Mesodermal cell (in vitro differentiated cells): ENCODE results near the gene ANKRD2.
A peak's percentile ranks its signal among the peaks of the same experiment; 100 is the strongest.

ENCODE experiments used
- H3K27ac ChIP-seq: 2 replicates; pipeline ENCODE4 v1.7.0; 2013; ENCODE audit warnings: mild to moderate bottlenecking, low read depth, low read length, moderate library complexity; ENCODE audit not compliant: severe bottlenecking
- H3K36me3 ChIP-seq: 2 replicates; pipeline ENCODE4 v1.7.1; 2013; ENCODE audit warnings: mild to moderate bottlenecking, low read length, moderate library complexity; ENCODE audit not compliant: control insufficient read depth, insufficient read depth
- H3K4me1 ChIP-seq: one replicate; pipeline ENCODE4 v1.7.1; 2013; ENCODE audit warnings: mild to moderate bottlenecking, low read length; ENCODE audit not compliant: insufficient read depth, control insufficient read depth, poor library complexity, severe bottlenecking
- H3K4me3 ChIP-seq: 2 replicates; pipeline ENCODE4 v1.7.0; 2013; ENCODE audit warnings: low read length, control low read depth, mild to moderate bottlenecking; ENCODE audit not compliant: insufficient read depth, poor library complexity, severe bottlenecking; ENCODE audit errors: extremely low read depth
- H3K9me3 ChIP-seq: 2 replicates; pipeline ENCODE4 v1.7.1; 2013; ENCODE audit warnings: mild to moderate bottlenecking, low read length, moderate library complexity; ENCODE audit not compliant: control insufficient read depth
- WGBS, 2 experiments: methylation state at CpG; one replicate each; pipeline ENCODE4 v1.1.5; 2013; ENCODE audit warnings: missing lambda C conversion rate in 2 of 2; ENCODE audit not compliant: insufficient coverage in 2 of 2; 5-methylcytosine and 5-hydroxymethylcytosine counted together

ANKRD2 gene

DNA sequence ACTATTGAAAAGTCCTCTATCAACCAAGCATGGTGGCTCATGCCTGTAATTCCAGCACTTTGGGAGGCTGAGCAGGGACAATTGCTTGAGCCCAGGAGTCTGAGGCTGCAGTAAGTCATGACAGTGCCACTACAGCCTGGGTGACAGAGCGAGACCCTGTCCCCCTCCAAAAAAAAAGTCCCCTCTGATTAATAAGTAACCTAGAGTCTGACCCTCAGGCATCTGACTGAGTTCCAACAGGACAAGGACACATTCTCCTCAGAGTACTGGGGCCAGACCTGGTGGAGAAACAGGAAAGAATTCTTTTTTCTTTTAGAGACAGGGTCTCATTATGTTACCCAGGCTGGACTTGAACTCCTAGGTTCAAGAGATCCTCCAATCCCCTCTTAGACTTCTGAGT is 50.7 kb downstream of the ANKRD2 start:
- H3K36me3 ChIP-seq: peaks cover 5% of the 10 kb centered on the region
- no peaks in the 10 kb centered on the region for H3K4me1 ChIP-seq
- WGBS, 2 experiments: 100% methylated on average over 1 of the region's 1 CpG; no CpG with 5 or more reads in 1 of the 2 experiments
- no peaks in the 10 kb centered on the region for H3K9me3 ChIP-seq
- no peak overlapping the region for H3K4me3 ChIP-seq
- no peak overlapping the region for H3K27ac ChIP-seq

DNA sequence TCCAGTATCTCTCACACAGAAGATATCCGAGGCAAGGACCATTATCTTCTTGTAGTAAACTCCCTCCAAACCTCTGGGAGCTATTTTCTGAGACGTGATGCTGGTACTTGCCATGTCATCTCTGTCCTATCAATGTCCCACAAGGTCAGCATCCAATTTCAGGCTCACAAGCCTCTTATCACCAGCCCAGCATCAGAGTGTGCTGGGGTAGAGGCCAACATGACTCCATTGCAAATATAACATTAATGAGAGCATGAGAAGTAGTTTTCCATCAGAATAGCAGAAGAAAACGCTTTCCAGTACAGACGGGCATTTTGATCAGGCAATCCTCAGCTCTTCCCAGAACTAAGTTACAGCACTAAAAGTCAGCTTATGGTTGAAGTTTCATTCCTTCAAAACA is 55.2 kb downstream of the ANKRD2 start:
- H3K4me3 ChIP-seq: no peak overlapping the region
- H3K9me3 ChIP-seq: no peaks in the 10 kb centered on the region
- WGBS, 2 experiments: 86 to 92% methylated on average over 4 of the region's 4 CpGs
- no peaks in the 10 kb centered on the region for H3K4me1 ChIP-seq
- no peak overlapping the region for H3K27ac ChIP-seq
- H3K36me3 ChIP-seq: no peaks in the 10 kb centered on the region

DNA sequence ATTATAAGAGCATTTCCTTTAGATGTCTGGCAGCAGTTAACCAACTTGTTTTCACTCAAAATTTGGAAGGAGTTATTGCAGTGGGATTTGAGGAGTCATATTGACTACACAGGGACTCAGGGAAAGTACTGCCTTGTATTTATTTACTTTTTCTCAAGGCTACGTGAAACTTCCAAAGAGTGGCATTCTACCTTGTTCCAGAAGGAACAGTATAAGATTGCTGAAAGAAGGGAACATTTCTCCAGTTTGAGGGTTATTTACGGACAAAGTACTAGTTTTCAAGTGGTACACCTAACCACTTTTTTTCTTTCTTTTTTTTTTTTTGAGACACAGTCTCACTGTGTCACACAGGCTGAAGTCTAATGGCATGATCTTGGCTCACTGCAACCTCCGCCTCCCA is 55.6 kb downstream of the ANKRD2 start:
- Histone ChIP-seq H3K4me3 (no peak overlapping the region), H3K4me1 (no peaks in the 10 kb centered on the region), H3K36me3 (no peaks in the 10 kb centered on the region), H3K9me3 (no peaks in the 10 kb centered on the region), H3K27ac (no peak overlapping the region)
- 90 to 100% methylated on average over 1 to 3 of the region's 3 CpGs for WGBS, 2 experiments

DNA sequence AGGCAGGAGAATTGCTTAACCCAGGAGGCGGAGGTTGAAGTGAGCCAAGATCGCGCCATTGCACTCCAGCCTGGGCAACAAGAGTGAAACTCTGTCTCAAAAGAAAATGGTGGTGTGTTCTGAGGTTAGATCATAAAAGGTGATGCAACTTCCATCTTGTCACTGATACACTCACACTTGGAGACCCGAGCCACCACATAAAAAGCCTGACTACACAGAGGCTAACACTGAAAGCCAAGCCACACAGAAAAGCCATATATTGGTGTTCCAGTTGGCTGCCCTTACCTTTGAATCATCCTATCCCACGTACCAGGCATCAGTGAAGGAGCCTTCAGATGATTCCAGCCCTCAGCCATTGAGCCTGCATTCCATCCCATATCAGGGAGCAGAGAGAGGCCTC is 56.7 kb downstream of the ANKRD2 start:
- Histone ChIP-seq H3K4me3 (no peak overlapping the region), H3K9me3 (no peaks in the 10 kb centered on the region), H3K4me1 (no peaks in the 10 kb centered on the region), H3K36me3 (no peaks in the 10 kb centered on the region), H3K27ac (no peak overlapping the region)
- WGBS, 2 experiments: 94 to 100% methylated on average over 1 to 4 of the region's 5 CpGs

DNA sequence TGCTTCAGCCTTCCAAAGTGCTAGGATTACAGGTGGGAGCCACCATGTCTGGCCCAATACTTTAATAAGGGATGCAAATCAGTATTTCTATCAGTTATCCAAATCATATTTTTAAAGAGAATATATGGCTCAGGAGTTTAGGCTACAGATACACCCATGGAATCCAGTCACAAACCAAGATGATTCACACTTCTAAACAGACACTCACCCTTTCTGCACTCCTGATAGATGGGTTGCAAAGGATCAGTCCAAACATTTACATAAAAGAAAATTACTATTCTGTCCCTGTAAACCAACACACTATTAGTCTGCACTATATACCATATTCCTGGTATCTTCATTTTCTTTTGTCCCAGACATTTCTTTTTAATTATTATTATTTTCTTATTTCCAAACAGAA is 58.5 kb downstream of the ANKRD2 start:
- no peaks in the 10 kb centered on the region for H3K9me3 ChIP-seq
- H3K27ac ChIP-seq: no peak overlapping the region
- H3K4me3 ChIP-seq: no peak overlapping the region
- no peaks in the 10 kb centered on the region for H3K36me3 ChIP-seq
- H3K4me1 ChIP-seq: no peaks in the 10 kb centered on the region

DNA sequence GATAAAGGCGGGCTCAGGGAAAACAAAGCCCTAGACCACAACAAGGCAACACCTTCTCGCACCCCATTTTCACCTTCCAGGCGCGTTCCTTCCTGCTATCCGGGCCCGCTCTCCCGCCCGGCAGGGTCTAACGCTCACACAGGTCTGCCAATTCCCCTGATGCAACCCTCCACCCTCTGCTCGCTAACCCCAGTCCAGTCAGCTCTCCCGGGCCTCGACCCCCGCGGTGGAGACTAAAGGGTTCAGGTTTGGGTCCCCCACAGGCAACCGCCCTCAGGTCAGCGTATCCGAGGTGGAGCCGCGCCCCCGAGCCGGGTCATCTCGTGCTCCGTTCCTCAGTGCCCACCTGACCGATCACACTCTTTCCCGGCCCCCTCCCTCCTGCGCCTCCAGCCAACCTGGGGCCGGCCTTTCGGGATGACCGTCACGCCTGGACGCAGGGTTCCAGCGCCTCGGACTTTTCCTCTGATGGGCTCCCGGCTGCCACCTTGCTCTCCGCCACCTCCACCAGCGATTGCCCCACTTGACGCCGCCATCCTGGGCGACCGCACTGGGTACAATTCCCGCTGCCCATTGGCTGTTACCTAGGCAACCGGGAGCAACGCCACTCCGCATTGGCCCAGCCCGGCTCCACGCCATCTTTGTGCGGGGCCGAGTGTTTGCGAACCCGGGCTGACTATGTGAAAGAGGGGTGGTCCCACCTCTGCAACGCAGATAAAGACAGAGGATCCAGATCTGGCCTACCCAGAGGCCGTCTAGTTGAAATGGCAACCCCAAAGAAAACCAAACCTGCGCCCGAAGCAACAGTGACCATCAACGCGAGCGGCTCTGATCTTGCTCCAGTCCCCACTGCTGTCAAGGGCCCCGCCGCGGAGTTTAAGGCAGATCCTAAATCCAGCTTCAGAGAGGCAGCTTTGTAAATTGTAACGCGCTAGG is 60.6 kb downstream of the ANKRD2 start, which contains the start of gene MORN4:
Gene MORN4 (minus strand): TSS at position 552 of the 936 bp plus-strand sequence. CDS start 13,847 bp downstream, outside the sequence.
- WGBS, 2 experiments: 6 to 10% methylated on average over 54 to 59 of the region's 62 CpGs
- Histone ChIP-seq H3K4me1 (no peaks in the 10 kb centered on the region), H3K27ac (no peak within 1 kb of the TSS), H3K36me3 (no peaks in the 10 kb centered on the region), H3K4me3 (peak within 1 kb of the TSS; percentile 77), H3K9me3 (no peaks in the 10 kb centered on the region)
